HG03196 (cell line): ENCODE data around the gene ABCB8.
A peak's percentile ranks its signal among the peaks of the same experiment; 100 is the strongest.

Experiments used
- ATAC-seq: cut with Tn5 transposase; IDR thresholded peaks from one replicate; pipeline ENCODE4 v1.9.1; 2021; ENCODE audit not compliant: unreplicated experiment

Gene ABCB8

DNA sequence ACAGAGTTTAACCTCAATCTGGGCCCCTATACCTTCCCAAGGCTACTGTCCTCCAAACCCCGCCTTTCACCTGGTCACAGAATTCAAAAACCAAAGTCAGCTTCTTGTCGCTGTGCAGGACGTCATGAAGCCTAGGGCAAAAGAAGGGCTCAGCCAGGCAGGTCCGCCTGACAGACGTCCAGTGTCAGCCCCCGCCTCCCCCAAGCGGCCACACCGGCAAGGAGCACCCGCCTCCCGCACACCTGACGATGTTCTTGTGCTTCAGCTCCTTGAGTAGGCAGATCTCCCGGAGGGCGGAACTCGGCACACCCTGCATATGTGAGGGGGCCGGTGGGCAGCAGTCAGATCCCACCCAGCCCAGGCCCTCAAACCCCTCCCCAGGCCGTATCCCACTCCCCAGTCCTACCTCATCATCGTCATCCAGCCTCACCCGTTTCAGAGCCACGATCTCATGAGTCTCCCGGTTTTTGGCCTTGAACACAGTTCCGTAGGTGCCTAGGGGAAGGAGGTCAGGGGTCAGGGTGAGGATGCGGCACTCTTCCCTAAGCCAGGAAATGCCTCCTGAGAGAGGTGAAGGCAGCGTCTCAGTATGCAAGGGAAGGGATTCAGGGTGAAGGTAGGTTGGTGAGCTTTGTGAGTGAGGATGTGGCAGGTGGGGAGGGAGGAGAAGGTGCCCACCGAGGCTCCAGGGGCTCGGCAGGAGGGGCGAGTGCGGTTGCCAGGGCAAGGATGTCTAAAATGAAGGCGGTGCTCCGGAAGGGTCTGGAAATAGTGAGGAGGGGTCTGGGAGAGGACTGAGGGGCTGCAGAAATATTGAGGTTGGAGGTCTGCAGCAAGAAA, 28.6 kb downstream of the ABCB8 start:
- ATAC-seq = no peak

DNA sequence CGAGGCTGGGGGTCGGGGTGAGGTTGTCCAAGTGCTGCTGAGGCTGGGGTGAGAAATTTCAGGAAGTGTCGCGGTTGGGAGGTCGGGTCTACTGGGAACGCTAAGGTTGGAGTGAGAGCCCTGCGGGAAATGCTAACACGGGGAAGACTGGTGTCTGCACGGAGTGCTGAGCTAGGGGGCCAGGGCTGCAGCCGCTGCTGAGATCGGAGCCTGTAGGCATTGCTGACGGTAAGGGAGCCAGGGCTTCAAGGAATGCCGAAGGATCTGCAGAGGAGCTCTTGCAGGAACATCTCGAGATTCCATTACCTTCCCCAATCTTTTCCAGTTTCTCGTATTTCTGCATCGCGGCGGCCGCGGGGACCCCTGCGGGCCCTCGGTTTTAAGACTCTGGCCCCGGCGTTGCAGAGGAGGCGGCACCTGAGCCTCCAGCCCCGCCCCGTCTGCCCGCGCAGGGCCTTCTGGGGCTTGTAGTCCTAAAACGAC, 29.3 kb downstream of the ABCB8 start, which contains the start of gene CDK5:
Gene CDK5, minus strand, starts transcription at position 392 of the 483 bp plus-strand sequence. Its CDS starts 49 bp downstream, at position 343.
- peak; percentile 1 for ATAC-seq

DNA sequence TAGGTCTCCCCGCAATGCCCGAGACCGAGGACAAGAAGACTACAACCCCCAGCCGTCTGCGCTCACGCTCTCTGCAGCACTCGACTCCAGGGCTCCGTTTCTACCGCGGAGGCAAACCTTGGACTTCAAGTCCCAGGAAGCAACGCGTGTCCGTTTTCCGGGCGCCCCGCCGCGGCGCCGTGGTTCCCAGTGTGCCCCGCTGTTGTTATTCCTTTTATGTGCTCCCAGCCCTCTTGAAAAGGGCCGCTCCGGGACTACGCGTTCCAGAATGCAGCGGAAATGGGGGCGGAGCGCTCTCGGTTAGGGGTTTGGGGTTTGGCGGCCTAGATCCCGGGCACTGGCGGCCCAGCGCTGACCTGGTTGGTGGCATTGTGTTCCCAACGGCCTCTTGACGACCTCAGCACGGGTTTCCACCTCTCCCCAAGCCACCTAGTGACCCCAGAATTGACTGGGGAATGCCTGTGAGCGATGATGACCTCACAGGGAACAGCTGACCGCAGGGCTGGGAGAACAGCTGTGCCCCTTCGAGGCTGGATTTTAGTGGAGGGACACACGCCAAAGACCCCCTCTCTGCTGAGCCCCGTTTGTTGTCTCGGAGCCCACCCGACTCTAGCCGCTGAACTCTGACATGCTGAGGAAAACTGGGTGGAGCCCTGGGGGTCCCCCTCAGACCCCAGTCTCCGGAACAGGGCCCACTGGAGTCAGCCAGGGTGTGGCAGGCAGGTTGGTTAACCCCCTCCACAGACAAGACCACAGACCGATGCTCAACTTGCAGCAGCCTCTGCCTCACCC, 29.9 kb downstream of the ABCB8 start:
- ATAC-seq = peak; percentile 84

DNA sequence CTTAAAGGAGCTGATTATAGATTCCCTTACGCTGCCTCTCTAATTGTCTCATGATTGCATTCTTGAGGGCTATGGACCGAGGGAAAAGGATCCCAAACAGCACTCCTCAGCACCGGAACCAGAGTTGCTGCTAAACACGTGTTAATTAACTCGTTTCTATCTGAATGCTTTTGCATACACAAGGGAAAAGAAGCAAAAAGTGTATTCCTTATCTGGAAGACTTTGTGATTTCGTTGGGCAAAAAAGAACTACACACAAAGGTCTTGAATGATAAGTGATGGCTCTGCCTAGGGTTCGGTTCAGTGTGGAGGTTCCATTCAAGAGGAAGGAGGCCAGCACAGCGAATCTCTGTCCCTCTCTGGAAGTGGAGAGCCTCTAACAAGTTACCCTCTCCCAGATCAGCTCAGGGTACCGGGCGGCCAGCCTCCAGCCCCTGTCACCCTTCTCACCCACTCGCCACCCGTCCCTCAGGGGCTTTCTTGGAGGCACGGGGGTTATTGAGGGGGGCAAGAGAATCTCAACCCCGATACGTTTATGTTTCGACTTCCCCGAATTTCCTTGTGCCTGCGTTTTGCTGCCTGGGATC, 30.6 kb downstream of the ABCB8 start:
- ATAC-seq = no peak

DNA sequence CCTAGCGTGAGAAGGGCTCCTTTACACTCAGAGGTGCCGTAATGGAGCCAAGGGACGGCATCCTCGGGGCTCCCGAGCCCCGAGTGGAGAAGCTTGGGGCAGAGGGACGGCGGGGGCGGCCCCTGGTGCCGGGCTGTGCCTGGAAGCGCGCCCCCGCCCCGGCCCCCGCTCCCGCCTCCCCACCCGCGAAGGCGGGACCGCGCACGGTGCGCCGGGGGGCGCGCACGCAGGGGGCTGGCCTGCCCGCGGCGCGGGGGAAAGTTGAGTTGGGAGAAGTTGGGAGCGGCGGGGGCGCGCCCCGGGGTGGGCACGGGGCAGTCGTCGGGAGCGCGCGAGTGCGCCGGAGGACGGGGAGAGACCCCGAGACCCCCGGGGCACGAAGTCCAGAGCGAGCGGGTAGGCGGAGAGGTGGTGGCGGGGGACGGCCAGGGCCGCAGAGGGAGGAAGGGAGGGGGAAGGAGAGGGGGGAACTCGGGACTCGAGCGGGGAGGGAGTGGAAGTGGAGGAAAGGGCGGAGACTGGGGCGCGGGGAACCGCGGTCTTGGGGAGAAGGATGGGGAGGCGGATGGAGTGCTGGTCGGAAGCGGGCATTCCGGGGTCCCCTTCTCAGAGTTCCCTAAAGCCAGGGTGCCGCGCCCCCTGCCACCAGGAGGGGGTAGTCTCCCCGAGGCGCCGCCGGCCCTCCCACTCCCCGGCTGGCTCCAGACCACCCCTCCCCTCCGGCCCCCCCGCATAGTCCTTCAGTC, 31.3 kb downstream of the ABCB8 start, which contains the start of gene SLC4A2:
Gene SLC4A2, plus strand, starts transcription at position 223 of the 746 bp plus-strand sequence. CDS start 2,399 bp downstream, outside the sequence.
- peak; percentile 31 for ATAC-seq

DNA sequence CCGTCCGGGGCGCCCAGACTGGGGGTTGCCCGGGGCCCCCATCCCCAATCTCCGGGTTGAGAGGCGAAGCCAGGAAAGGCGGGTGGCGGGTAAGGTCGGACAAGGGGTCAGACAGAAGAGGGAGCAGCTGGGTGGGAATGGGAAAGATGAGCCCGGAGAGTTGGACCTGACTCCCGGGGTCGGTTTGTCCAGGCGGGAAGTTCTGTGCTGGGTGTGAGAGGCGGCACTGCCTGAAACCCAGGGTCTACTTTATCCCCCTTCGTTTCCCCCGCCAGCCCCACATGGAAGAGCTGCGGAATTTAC, 31.8 kb downstream of the ABCB8 start:
- no peak for ATAC-seq

DNA sequence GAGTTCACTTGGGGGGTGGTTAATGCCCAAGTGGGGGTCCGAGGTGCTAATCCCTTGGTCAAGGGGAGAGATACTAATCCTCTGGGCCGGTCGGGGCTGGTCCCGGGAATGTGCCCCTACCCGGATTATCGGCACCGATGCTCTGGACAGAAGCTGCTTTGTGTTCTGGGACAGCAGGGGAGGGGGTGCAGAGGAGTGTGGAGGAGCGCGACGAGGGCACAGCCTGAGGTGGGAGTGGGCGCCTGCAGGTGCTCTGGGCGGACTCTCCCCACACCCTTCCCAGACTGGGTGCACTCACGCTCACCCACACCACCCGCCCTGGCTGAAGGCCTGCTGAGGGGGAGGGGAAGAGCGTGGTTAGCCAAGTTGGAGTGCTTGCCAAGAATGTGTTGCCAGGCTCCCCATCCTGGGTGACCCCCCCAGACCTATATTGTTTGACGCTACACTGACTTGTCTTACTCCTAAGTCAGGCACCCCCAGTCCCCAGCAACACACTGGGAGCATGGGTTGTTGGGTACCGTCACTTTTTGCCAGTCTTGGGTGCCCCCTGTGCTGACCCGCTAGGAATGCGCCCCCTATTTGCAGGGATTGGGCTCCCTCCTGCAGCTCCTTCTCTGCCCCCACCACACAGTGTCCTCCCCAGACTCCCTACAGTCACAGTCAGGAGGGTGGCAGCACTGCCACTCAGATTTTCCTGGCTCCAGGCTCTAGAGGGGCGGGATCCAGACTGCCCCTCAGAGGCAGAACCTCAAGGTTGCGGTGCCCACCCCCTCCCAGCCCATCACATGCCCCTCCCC, 32.4 kb downstream of the ABCB8 start:
- no peak for ATAC-seq

DNA sequence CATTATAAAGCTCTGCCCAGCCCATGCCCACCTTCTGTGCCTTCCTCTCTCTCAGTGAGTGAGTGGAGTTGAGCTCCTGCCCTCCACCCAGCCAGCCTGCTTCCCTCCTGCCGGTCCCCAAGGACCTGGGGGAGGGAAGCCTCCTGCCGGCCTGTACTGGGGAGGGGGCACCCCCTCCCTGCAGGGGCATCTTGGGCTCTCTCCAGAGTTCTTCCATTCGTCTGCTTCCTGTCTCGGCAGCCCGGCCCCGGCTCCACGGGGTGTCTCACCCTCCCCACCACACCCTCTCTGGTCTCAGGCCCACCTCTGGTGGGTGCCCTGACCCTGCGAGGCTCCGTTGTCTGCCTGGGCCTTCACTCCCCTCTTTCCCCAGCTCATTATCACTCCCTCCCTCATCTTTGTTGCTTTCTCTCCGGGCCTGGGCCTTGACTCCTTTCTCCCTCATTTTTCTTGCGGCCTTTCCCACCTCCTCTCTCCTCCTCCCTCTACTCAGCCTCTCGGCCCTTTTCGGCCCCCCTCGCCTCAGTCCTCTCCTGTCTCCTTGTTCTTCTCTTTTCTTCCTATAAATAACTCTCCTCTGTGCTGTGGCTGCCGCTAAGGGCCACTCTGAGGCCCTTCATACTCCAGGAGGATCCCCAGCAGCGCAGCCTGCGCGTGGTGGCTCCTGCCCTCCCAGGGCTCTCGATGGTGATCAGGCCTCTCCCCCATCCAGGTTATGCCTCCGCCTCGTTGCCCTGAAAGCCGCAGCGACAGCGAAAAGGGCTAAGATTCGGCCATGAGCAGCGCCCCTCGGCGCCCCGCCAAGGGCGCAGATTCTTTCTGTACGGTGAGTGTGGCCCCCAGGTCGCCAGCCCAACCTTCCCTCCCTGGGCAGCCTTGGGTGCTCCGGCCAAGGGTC, 33.2 kb downstream of the ABCB8 start:
- no peak for ATAC-seq

DNA sequence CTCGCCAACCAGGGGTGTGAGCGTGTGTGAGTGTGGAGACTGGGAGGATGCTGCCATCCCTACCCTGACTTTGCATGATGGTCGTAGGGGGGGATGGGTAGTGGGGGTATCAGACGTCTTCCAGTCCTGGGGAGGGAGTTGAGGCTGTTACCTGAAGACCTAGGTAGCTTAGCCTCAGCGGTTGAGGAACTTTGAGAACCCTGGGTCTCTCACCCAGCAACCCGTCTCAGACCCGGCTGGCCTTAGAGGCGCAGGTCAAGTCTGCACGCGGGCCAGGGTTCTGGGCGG, 33.8 kb downstream of the ABCB8 start:
- ATAC-seq = no peak

DNA sequence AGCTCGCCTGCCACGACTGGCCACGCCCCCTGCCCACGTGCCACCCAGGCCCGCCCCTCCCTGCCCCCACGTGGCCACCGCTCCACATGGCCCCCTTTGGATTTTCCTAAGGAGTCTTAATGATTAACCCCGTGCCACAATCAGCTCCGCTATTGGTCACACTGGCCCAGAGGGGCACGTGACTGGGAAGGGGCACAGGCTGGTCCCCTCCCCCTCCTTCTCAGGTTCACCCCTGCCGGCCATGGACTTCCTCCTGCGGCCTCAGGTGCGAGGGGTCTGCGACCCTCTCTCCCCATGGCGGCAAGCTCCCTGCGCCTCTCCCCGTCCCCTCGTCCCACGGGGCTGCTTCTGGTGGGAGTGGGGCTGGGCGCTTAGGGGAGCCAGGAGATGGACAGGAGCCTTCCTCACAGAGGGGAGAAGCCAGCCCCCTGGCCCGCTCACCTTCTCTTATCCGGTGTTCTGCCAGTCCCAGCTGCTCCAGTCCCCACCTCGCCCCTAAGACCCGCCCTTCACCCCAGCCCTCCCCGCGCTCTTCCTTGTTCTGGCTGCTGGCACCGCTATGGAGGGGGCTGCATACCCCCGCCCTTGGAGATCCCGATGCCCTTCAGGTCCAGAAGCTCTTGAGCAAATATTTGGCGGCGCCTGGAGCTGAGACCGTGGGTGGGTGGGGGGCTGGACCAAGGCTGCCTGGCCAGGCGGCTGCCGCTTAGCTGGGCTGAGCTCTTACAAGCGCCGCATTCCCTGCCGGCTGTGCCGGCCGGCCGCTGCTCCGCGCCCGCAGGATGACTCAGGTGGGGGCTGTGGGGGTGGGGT, 34.4 kb downstream of the ABCB8 start:
- no peak for ATAC-seq

DNA sequence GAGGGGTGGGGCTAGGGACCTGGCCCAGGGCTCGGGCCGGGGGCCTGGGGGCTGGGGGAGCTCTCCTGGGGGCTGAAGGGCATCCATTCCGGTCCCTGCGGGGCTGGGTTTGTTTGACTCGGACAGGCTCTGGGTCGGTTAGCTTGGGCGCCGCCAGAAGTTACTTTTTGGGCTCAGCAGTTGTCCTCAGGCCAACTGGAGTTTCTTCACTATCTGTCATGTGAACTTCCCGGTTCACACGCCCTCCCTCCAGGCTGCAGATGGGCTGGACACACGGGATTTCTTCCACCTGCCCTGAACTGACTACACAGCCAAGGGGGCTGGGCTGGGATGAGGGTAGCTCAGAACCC, 34.9 kb downstream of the ABCB8 start:
- no peak for ATAC-seq

DNA sequence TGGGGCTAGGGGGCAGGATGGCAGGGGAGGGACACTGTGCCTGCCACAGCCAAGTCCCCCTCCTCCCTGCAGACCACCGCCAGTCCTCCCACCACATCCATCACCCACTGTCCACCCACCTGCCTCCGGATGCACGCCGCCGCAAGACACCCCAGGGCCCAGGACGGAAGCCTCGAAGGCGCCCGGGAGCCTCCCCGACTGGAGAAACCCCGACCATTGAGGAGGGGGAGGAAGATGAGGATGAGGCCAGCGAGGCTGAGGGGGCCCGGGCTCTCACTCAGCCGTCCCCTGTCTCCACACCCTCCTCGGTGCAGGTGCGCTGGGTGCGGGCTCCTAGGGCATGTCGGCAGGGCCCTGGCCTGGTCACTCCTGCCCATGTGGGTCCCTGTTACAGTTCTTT, 36.2 kb downstream of the ABCB8 start:
- no peak for ATAC-seq

DNA sequence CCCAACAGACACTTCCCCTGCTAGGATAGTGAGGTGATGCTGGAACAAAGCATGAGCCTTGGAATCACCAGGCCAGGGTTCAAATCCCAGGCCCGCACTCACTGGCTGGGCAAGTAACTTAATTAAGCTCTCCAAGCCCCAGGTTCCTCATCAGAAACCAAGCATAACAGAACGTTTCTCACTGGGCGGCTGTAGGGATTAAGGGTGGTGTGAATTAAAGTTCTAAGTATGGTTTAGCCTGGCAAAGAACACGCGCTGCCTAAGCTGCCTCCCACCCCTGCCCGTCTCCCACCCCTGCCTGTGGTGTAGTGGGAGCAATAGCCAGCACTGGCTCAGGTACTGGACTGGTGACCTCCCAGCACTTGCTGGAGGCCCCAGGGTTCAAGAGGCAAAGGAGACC, 36.7 kb downstream of the ABCB8 start:
- ATAC-seq = no peak

DNA sequence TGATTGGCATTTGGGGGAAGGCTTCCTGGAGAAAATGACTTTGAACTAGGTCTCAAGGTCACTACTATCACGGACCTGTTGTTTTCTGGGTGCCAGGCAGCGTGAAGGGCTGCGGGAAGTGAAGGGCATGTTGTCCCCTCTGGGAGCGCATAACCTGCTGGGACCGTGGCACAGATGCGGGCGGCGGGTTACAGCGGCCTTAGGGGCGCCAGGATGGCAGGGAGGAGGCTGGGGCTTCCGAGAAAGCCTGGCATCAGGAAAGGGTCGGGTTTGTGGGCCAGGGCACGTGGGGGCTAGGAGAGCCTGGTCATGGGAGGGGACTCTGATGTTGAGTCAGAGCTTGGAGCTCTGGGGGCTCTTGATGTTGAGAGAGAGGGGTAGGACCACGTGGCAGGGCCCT, 37.3 kb downstream of the ABCB8 start:
- ATAC-seq = no peak

DNA sequence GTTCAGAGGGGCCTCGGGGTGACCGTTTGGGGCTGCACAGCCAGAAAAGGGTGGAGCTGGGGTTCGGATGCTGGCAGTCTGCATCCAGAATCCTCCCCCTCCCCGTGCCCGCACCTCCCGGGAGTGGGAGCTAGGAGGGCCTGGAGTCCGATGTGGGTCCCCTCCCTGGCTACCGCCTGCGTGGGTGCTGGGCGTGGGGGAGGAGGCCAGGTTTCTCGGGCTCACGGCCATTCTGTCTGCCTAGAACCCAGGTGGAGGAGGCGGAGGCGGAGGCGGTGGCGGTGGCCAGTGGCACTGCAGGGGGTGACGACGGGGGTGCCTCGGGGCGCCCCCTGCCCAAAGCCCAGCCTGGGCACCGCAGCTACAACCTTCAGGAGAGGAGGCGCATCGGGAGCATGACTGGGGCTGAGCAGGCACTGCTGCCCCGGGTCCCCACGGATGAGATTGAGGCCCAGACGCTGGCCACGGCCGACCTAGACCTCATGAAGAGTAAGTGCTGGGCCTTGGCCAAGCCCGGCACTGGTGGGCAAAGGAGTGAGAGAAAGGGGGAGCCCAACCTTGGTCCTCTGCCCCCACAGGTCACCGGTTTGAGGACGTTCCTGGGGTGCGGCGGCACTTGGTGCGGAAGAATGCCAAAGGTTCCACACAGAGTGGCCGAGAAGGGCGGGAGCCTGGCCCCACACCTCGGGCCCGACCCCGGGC, 38.2 kb downstream of the ABCB8 start:
- ATAC-seq = no peak

DNA sequence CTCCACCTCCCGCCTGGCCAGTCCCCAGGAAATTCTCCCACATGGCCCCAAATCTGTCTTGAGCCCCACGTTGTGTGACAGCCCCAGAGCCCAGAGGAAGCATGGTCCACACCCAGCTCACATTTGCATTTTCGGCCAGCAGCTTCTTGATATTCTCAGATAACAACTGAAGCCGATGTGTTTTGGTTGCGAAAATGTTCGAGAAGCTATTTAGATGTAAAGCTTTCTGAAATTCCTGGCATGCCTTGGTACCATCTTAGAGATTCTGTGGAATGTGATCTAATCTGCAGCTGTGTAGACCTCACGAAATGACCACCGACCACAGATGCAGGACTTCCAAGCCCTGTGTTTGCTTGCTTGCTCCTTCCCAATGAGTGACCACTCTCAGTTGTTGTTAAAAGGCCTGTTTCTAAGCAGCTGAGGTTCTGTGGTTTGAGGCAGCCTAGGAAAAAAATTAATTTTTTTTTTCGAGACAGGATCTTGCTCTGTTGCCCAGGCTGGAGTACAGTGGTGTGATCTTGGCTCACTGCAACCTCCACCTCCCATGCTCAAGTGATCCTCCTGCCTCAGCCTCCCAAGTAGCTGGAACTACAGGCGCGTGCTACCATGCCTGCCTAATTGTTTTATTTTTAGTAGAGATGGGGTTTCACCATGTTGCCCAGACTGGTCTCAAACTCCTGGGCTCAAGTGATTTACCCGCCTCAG, 40.0 kb downstream of the ABCB8 start:
- ATAC-seq = no peak

DNA sequence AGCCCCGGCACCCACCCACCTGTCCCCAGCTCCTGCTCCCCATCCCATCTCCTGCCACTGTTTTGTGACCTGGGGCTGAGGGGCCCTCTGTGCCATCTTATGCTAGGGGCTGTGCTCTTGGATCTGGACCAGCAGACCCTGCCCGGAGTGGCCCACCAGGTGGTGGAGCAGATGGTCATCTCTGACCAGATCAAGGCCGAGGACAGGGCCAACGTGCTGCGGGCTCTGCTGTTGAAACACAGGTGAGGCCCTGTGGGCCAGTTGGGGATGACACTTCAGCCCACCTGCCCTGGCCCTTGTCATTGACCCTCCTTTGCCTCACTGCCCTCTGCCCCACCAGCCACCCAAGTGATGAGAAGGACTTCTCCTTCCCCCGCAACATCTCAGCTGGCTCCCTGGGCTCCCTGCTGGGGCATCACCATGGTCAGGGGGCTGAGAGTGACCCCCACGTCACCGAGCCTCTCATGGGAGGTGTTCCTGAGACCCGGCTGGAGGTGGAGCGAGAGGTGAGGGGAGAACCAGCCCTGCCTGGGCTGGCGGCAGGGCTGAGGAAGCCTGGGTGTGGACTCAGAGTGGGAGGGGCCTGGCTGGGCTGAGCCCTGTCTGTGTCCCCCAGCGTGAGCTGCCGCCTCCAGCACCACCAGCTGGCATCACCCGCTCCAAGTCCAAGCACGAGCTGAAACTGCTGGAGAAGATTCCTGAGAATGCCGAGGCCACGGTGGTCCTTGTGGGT, 41.8 kb downstream of the ABCB8 start:
- no peak for ATAC-seq
